A172 (cell line): Measurements from ENCODE around the gene S100A4. TPM values are rescaled to one million over a fixed set of nuclear protein-coding genes. Genes with fewer than 3 reads are reported as not detected.
A peak's percentile ranks its signal among the peaks of the same experiment; 100 is the strongest.
"Not testable (repeated sequence)": the region's sequence is repeated elsewhere in the genome, so short reads cannot be mapped to it uniquely, and the experiment has no call there.

ENCODE experiments used
- DNase-seq: peaks from one replicate; pipeline ENCODE4 v3.0.0-alpha.2; 2015; ENCODE audit warnings: low spot score
- total RNA-seq: library from RNA; depleted of rRNA; stranded (reverse); fragments of >200 nt; shearing (Covaris generic); gene quantifications from 2 replicates; pipeline ENCODE4 v1.2.3, GENCODE V29; 2014

Gene S100A4
- total RNA-seq, 1 experiment from 2014 or later: 3,194 TPM

GRCh38 chr1:153533689-153534201 lies 11.9 kb downstream of the S100A4 start:
- DNase-seq: peak; percentile 99

GRCh38 chr1:153532769-153533599 lies 12.6 kb downstream of the S100A4 start:
- DNase-seq: peak; percentile 94

- no peak for DNase-seq
These were observed 13.4 kb downstream of the S100A4 start for GRCh38 chr1:153532181-153532580.

GRCh38 chr1:153531638-153532037 lies 14.0 kb downstream of the S100A4 start:
- DNase-seq: no peak

- no peak for DNase-seq
These were observed 17.9 kb downstream of the S100A4 start for GRCh38 chr1:153527683-153528040.

GRCh38 chr1:153527023-153527682 lies 18.5 kb downstream of the S100A4 start:
- no peak for DNase-seq

- DNase-seq: no peak
These were observed 19.5 kb downstream of the S100A4 start for GRCh38 chr1:153526132-153526543.

- DNase-seq: no peak
These were observed 20.4 kb downstream of the S100A4 start for GRCh38 chr1:153525088-153525728.

- not testable (repeated sequence) for DNase-seq
These were observed 23.1 kb downstream of the S100A4 start for GRCh38 chr1:153522353-153523048.

- DNase-seq: not testable (repeated sequence)
These were observed 23.8 kb downstream of the S100A4 start for GRCh38 chr1:153521808-153522207.

GRCh38 chr1:153520818-153521476 lies 24.7 kb downstream of the S100A4 start:
- no peak for DNase-seq

GRCh38 chr1:153520137-153520691 lies 25.4 kb downstream of the S100A4 start:
- not testable (repeated sequence) for DNase-seq

- DNase-seq: no peak
These were observed 26.4 kb downstream of the S100A4 start for GRCh38 chr1:153519242-153519641.

- peak; percentile 62 for DNase-seq
These were observed 29.9 kb downstream of the S100A4 start for GRCh38 chr1:153515504-153516394.

GRCh38 chr1:153513666-153514065 lies 31.9 kb downstream of the S100A4 start:
- no peak for DNase-seq

- DNase-seq: no peak
These were observed 32.6 kb downstream of the S100A4 start for GRCh38 chr1:153513023-153513422.

GRCh38 chr1:153510984-153511410 lies 34.6 kb downstream of the S100A4 start:
- DNase-seq: peak; percentile 90

- peak; percentile 66 for DNase-seq
These were observed 35.8 kb downstream of the S100A4 start for GRCh38 chr1:153509729-153510354.

GRCh38 chr1:153509036-153509435 lies 36.6 kb downstream of the S100A4 start:
- DNase-seq: no peak
